Uterine smooth muscle cell (primary cell): ENCODE measurements around the gene GBP6. TPM values are rescaled to one million over a fixed set of nuclear protein-coding genes. Genes with fewer than 3 reads are reported as not detected.

Source experiments
- total RNA-seq: library from RNA; depleted of rRNA; stranded (reverse); fragments of >200 nt; gene quantifications from 2 replicates; pipeline ENCODE4 v1.2.3, GENCODE V29; 2014

The GBP6 gene
- 0.11 TPM in 1 of 2 replicates, not detected in the other for total RNA-seq

DNA sequence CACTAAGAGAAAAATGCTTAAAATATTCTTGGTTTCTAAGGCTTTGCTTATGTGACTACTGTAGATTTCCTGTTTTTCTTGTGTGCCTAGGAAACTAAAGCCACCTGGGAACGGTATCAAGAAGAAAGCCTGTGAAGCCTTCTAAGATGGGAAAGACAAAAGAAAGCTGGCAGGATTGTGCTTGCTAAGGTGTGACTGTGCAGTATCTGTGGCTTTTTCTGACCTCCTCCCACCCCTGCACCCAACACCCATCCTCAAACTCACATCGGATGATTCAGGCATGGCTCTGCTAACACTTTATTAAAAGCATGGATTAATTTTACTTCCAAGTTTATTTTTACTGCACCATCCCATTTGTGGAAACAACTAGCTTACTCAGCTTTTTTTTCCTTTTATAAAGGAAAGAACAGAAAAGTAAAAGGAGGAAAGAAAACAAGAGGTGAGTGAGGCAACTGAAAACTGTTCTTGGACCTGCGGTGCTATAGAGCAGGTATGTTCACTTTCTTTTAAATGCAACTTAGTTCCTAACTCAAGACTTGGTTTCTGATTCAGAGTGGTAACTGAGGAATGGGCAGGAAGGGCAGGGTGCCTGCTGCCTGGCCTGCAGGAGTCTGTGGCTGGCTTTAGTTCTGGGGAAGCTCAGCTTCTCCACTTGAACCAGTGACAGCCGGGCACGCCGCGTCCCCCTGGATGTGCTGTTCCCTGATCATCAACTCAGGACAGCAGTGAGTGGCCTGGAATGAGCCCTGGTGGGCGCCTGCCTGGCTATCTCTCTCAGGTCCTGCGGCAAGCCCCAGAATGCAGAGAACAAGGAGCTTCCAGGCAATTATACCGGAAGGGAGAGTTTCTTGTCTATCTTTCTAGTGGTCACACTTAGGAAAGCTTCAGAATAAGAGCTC is at the start of gene GBP6:
TSS of gene GBP6 (plus strand) at position 422 of the 899 bp plus-strand sequence. CDS start 4,493 bp downstream, outside the sequence.

Other genes with a start within 250 kb of the GBP6 start
- 25.2 and 31.6 TPM in 2 replicates for gene GBP2, start 237.9 kb upstream of the GBP6 start, total RNA-seq
- 0.12 TPM in 1 of 2 replicates, not detected in the other for gene GBP7, start 188.1 kb upstream of the GBP6 start, total RNA-seq
- 0.25 and 0.77 TPM in 2 replicates for gene GBP4, start 165.1 kb upstream of the GBP6 start, total RNA-seq
- not detected in 2 replicates for gene GBP5, start 91.2 kb upstream of the GBP6 start, total RNA-seq
- 0.75 and 1.8 TPM in 2 replicates for gene LRRC8B, start 160.8 kb downstream of the GBP6 start, total RNA-seq